Fibroblast of skin of right biceps (primary cell): ENCODE data around the gene ZNF81.
"Not testable (repeated sequence)": the region's sequence is repeated elsewhere in the genome, so short reads cannot be mapped to it uniquely, and the experiment has no call there.

ENCODE experiments used
- DNase-seq: peaks from one replicate; pipeline ENCODE4 v3.0.0-alpha.2; 2013

The ZNF81 gene

DNA sequence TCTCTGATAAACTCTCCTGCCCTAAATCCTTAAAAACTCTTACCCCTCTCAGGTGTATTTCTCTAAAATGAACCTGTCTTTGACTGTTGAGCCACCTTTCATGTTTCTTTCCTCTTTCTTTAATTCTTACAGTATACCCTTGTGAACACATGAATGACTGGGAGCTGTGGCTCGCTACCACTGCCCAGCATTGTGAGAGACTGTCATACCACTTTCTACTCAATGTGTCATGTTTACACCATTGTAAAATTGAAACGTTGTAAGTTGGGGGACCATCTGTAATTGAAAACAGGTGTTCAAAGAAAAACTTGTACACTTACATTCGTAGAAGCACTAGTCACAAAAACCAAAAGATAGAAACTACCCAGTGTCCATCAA is 100.2 kb downstream of the ZNF81 start:
- no peak for DNase-seq

DNA sequence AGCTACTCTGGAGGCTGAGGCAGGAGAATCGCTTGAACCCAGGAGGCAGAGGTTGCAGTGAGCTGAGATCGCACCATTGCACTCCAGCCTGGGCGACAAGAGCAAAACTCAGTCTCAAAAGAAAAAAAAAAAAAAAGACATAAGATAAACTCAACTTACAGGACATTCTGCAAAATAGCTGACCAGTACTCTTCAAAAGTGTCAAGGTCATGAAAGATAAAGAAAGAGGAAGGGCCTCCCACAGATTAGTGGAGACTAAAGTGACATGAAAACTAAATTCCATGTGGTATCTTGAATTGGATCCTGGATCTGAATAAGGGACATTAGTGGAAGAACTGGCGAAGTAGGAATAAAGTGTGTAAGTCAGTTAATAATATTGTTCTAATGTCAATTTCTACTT is 103.7 kb downstream of the ZNF81 start:
- DNase-seq, result no peak

GRCh38 chrX:47941423-47941822 is 104.7 kb downstream of the ZNF81 start:
- no peak for DNase-seq

GRCh38 chrX:47955295-47955694 is 118.6 kb downstream of the ZNF81 start:
- DNase-seq, result not testable (repeated sequence)

DNA sequence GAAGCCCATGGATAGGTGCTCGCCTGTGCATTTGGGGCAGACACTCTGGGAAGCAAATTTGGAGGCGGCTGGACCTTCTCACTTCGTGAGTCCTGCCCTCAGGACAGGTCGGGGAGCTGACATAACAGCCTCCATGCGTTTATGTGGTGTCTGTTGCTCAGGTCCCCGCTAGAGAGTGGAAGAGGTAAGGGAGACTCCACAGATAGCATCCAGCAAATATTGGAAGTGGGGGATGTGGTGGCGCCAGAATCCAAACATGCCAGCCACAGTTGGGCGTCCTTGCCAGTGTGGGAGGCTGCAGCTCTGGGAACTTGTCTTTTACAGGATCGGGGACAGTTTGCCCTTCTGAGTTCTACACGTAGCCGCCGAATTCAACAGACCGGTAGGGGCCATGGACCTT is 119.3 kb downstream of the ZNF81 start:
- no peak for DNase-seq

DNA sequence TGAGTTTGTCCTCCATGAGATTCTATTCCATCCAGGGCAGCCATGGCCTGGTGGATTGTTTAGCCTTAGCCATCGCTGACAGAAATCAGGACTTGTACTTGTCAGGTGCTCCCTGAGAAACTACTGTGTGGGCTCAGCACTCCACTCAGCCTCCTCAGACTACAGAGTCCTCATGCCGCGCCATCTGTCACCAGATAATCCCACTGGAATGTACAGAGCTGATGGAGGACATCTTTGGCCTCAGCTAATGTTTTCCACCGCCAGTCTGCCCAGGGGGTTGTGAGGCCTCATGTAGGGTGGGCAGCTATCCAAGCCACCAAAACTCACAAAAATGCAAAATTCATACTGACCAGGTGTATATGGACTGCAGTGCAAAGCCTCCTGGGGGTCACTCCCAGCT is 121.5 kb downstream of the ZNF81 start:
- not testable (repeated sequence) for DNase-seq

- DNase-seq, result no peak
Observed at GRCh38 chrX:47958761-47959342, 122.2 kb downstream of the ZNF81 start.

GRCh38 chrX:47960406-47960805 is 123.7 kb downstream of the ZNF81 start:
- DNase-seq, result no peak

- not testable (repeated sequence) for DNase-seq
Observed at GRCh38 chrX:47961830-47962229, 125.1 kb downstream of the ZNF81 start.

DNA sequence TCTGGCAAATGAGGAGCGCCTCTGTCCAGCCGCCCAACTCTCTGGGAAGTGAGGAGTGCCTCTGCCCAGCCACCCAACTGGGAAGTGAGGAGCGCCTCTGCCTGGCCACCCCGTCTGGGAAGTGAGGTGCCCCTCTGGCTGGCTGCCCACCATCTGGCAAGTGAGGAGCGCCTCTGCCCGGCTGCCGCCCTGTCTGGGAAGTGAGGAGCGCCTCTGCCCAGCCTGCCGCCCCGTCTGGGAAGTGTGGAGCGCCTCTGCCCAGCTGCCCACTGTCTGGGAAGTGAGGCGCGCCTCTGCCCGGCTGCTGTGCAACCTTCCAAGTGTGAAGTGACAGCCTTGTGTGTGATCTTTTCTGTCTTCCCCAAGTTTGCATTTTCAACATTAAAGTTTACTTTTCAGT is 128.8 kb downstream of the ZNF81 start:
- DNase-seq, result not testable (repeated sequence)
